HepG2 (cell line): ENCODE data around the gene NFATC2. TPM values are rescaled to one million over a fixed set of nuclear protein-coding genes. Genes with fewer than 3 reads are reported as not detected.

Source experiments
- ATAC-seq: fragments of 200-7000 bp; cut with Tn5 transposase; 3 replicates; pipeline ENCODE4 v1.9.1; 2020; ENCODE audit warnings: mild to moderate bottlenecking, moderate library complexity
- BruUV-seq: library from RNA; stranded (reverse); fragments of 400-500 nt; replicated peaks from 2 replicates; lab custom pipeline; 2021; lab: Mats Ljungman, UMichigan
- CTCF ChIA-PET: fragments of 300-600 bp; formaldehyde crosslinking; extraction: SDS; loops from one replicate; lab custom pipeline; 2021; ENCODE audit warnings: low total read pairs, inconsistent platforms, low intra/inter-chr PET ratio; lab: Yijun Ruan, JAX
- POLR2A ChIA-PET: fragments of 350-600 bp; sonication (Branson Sonifier 250); formaldehyde crosslinking; loops from one replicate; lab custom pipeline; 2020; ENCODE audit warnings: antibody characterized with exemption, inconsistent platforms; lab: Yijun Ruan, JAX
- DNase-seq: peaks from one replicate; pipeline ENCODE4 v3.0.0-alpha.2; 2015; ENCODE audit warnings: low spot score
- FAIRE-seq: peaks from 3 replicates; lab custom pipeline; 2011; peaks lifted over from hg19 to GRCh38; lab: Jason Lieb, UNC
- H2AFZ ChIP-seq: one replicate; pipeline ENCODE4 v1.6.1; 2011; ENCODE audit warnings: low read length, inconsistent platforms
- H3K27ac ChIP-seq: fragments of 300-600 bp; 3 replicates; pipeline ENCODE4 v1.8.0; 2011; ENCODE audit warnings: mixed run types, mild to moderate bottlenecking, mixed read lengths, low read length, inconsistent platforms; ENCODE audit not compliant: insufficient read depth; ENCODE audit errors: extremely low read length
- H3K27me3 ChIP-seq, 2 experiments: fragments of 200-600 bp in 1 of 2; 2 replicates in 1 of 2; 3 replicates in 1 of 2; pipeline versions ENCODE4 v1.6.0 to v1.8.0; 2011; ENCODE audit warnings: low read length in 2 of 2, mild to moderate bottlenecking in 2 of 2, moderate library complexity in 2 of 2, inconsistent platforms in 1 of 2; ENCODE audit not compliant: insufficient read depth in 2 of 2, control insufficient read depth in 1 of 2
- H3K36me3 ChIP-seq, 2 experiments: fragments of 200-600 bp in 1 of 2; replicated peaks in 1 of 2; 2 replicates in 1 of 2; 3 replicates in 1 of 2; pipeline versions ENCODE4 v1.5.1 to v1.8.0; 2011; ENCODE audit warnings: low read length in 2 of 2, inconsistent platforms in 1 of 2; ENCODE audit not compliant: insufficient read depth in 2 of 2, control insufficient read depth in 1 of 2
- H3K4me1 ChIP-seq: 2 replicates; pipeline ENCODE4 v1.5.1; 2012; ENCODE audit warnings: low read length, inconsistent platforms; ENCODE audit not compliant: insufficient read depth
- H3K4me2 ChIP-seq: 2 replicates; pipeline ENCODE4 v1.6.0; 2011; ENCODE audit warnings: low read depth, low read length, inconsistent platforms
- H3K4me3 ChIP-seq, 3 experiments: fragments of 200-600 bp in 1 of 3; sonication (generic), shearing (Covaris generic) in 1 of 3; replicated peaks in 1 of 3; 2 replicates each; pipeline ENCODE4 v1.5.1; 2011 to 2016; ENCODE audit warnings: low read length in 3 of 3, inconsistent platforms in 2 of 3, low read depth in 2 of 3, mild to moderate bottlenecking in 2 of 3, control low read depth in 1 of 3, mixed read lengths in 1 of 3; ENCODE audit not compliant: insufficient read depth in 1 of 3
- H3K79me2 ChIP-seq: one replicate; pipeline ENCODE4 v1.6.1; 2011; ENCODE audit warnings: low read length, inconsistent platforms; ENCODE audit not compliant: insufficient read depth
- H3K9ac ChIP-seq: 2 replicates; pipeline ENCODE4 v1.6.0; 2011; ENCODE audit warnings: mild to moderate bottlenecking, low read depth, low read length, inconsistent platforms; ENCODE audit not compliant: insufficient read depth
- H3K9me3 ChIP-seq: 2 replicates; pipeline ENCODE4 v1.5.1; 2012; ENCODE audit warnings: mild to moderate bottlenecking, low read length
- H4K20me1 ChIP-seq: 2 replicates; pipeline ENCODE4 v1.6.0; 2011; ENCODE audit warnings: inconsistent platforms, mild to moderate bottlenecking, low read length, moderate library complexity; ENCODE audit not compliant: insufficient read depth
- ARNT ChIP-seq: fragments of 450-650 bp; IDR thresholded peaks from 2 replicates; pipeline ENCODE4 v1.6.1; 2017
- SP4 ChIP-seq: sonication (generic); formaldehyde crosslinking; IDR thresholded peaks from 2 replicates; pipeline ENCODE4 v1.8.1; 2023; ENCODE audit warnings: mild to moderate bottlenecking, missing genetic modification reagents
- SPEN ChIP-seq: sonication (generic); formaldehyde crosslinking; IDR thresholded peaks from 2 replicates; pipeline ENCODE4 v1.5.1; 2020; ENCODE audit warnings: low read depth, mild to moderate bottlenecking, missing genetic modification reagents
- SRSF4 ChIP-seq: fragments of 200-400 bp; formaldehyde crosslinking; IDR thresholded peaks from one replicate; pipeline ENCODE4 v1.6.1; 2018; ENCODE audit warnings: mild to moderate bottlenecking, low read depth, low read length, moderate library complexity; ENCODE audit not compliant: poor library complexity, severe bottlenecking
- TBX2 ChIP-seq: sonication (generic); formaldehyde crosslinking; IDR thresholded peaks from 2 replicates; pipeline ENCODE4 v1.5.0; 2020; ENCODE audit warnings: missing genetic modification reagents, mild to moderate bottlenecking, borderline replicate concordance
- WGBS: methylation state at CpG from one replicate; pipeline ENCODE4 v1.1.6; 2017; ENCODE audit warnings: low lambda C conversion rate; 5-methylcytosine and 5-hydroxymethylcytosine counted together
- in situ Hi-C: cut with HindIII; loops from 2 replicates; pipeline ENCODE4 v1.10.0; 2017; ENCODE audit warnings: low pct_unique_long_range_greater_than_20kb; ENCODE audit not compliant: extremely low pct_ligation_motif_present
- intact Hi-C: fragments of 100-400 bp; cut with micrococcal nuclease; formaldehyde crosslinking; loops from one replicate; pipeline ENCODE4 v1.10.0; 2022; ENCODE audit not compliant: unreplicated experiment
- polyA plus RNA-seq, 8 experiments: library from polyadenylated mRNA; depleted of rRNA in 3 of 8; stranded (reverse) in 7 of 8; unstranded in 1 of 8; fragments of >200 nt; fragmentation: Illumina TruSeq in 4 of 8; extraction: Trizol in 4 of 8; gene quantifications; 2 replicates each; pipeline versions ENCODE4 v1.2.1 to v1.2.3, GENCODE V29; 2011 to 2016; ENCODE audit warnings: low read depth in 4 of 8, missing spikeins in 1 of 8, mixed read lengths in 1 of 8; ENCODE audit not compliant: insufficient read depth in 1 of 8
- total RNA-seq, 5 experiments: library from RNA; depleted of rRNA; stranded (reverse); fragments of >200 nt; fragmentation: Illumina TruSeq; extraction: Trizol; gene quantifications; 2 replicates each; pipeline ENCODE4 v1.2.3, GENCODE V29; 2016; ENCODE audit warnings: low read depth in 1 of 5
- TF ChIP-seq, protein P1 (sequence below): IDR thresholded peaks from 2 replicates; pipeline ENCODE4 v1.6.1; 2016; ENCODE audit warnings: missing compliant biosample characterization, missing genetic modification reagents, borderline replicate concordance

Gene NFATC2
- total and polyA plus RNA-seq, 2 of the 13 experiments (the other 11 are each of a cell fraction or from before 2014, with no cell fraction given) = 1.9 to 3.3 TPM

DNA sequence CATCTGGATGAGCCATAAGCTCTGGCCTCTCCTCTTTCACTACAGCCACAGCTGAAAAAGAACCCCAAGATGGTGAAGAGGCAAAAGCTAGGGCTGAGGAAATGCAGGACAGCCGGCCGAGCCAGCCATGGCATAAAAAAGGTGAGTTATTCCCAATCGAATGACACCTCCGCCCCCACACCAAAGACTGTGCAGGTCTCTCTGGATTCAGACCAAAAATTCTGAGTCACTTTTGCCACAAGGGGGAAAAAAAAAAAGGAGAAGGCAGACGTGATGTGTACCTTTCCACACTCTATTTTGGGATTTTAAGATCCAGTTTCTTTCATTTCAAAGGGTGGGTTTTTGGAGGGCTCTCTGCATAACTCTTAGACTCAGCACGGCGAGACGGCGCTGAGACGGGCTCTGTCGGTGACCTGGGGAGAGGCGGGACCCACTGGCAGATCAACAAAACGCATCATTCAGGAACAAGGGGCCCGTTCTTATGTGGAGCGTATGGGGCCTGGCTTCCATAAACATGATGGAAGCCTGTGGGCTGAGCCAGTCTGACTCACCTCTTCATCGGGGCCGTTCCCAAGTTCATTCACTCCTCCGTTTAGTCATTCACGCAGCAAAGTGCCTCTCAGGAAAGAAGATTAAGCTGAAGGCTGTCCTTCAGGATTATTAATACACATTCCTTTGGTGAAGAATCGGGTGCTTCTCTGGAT is 54.8 kb downstream of the NFATC2 start (continued):
- no peak for TF ChIP-seq SPEN (CRISPR knock-in tag)

DNA sequence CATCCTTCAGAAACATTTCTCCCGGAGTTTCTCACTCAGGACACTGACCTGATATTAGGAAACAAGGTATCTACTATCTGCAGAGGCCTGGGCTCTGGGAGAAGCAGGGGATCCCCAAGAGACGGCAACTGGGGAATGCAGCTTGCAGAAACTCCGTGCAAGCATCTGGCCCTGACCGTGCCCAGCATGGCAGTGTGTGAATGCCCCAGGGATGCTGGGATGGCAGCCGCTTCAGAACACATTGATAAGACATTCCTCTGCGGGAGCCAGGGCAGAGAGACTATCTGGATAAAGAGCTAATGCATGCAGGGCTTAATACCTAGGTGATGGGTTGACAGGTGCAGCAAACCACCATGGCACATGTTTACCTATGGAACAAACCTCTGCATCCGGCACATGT is 55.4 kb downstream of the NFATC2 start:
- H3K79me2 ChIP-seq = no peaks in the 10 kb centered on the region
- POLR2A ChIA-PET = interaction anchor here (0.9 kb wide), 1 partner anchor 76 kb away, joined by 3 read pairs; no protein-coding TSS in a partner anchor
- ATAC-seq = no peak
- no TSS peak for BruUV-seq
- TF ChIP-seq, protein P1, sequence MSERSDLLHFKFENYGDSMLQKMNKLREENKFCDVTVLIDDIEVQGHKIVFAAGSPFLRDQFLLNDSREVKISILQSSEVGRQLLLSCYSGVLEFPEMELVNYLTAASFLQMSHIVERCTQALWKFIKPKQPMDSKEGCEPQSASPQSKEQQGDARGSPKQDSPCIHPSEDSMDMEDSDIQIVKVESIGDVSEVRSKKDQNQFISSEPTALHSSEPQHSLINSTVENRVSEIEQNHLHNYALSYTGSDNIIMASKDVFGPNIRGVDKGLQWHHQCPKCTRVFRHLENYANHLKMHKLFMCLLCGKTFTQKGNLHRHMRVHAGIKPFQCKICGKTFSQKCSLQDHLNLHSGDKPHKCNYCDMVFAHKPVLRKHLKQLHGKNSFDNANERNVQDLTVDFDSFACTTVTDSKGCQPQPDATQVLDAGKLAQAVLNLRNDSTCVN = no peak
- TF ChIP-seq ARNT (no peak), TBX2 (CRISPR knock-in tag) (no peak), SP4 (CRISPR knock-in tag) (no peak), SRSF4 (no peak)
- TF ChIP-seq, all 625 proteins: peak for 0
- H3K4me3 ChIP-seq = no peak overlapping the region
- DNase-seq (no peak), FAIRE-seq (no peak)
- no peak overlapping the region for H3K4me2 ChIP-seq
- H4K20me1 ChIP-seq = no peaks in the 10 kb centered on the region
- no peaks in the 10 kb centered on the region for H3K9me3 ChIP-seq
- 96% methylated on average over 7 of the region's 7 CpGs for WGBS
- no peaks in the 10 kb centered on the region for H3K27me3 ChIP-seq
- no peaks in the 10 kb centered on the region for H3K4me1 ChIP-seq
- CTCF ChIA-PET = no interaction called here
- H3K36me3 ChIP-seq = peaks cover 0 to 2% of the 10 kb centered on the region in 2 experiments; a peak in 1 of 5 replicates
- no peak overlapping the region for H2AFZ ChIP-seq
- no peak overlapping the region for H3K9ac ChIP-seq
- no peak overlapping the region for H3K27ac ChIP-seq
- in situ Hi-C loops = no loop called here
- intact Hi-C loops = no loop called here
